HG03039 (cell line): ENCODE measurements around the gene HSPE1.
A peak's percentile ranks its signal among the peaks of the same experiment; 100 is the strongest.
"Not testable (repeated sequence)": the region's sequence is repeated elsewhere in the genome, so short reads cannot be mapped to it uniquely, and the experiment has no call there.

Source experiments
- ATAC-seq: cut with Tn5 transposase; IDR thresholded peaks from one replicate; pipeline ENCODE4 v1.9.1; 2021; ENCODE audit warnings: mild to moderate bottlenecking, moderate library complexity; ENCODE audit not compliant: unreplicated experiment

Gene HSPE1

GRCh38 chr2:197499594-197500502 lies at the start of gene HSPE1, which contains the start of gene HSPD1:
HSPE1 (plus strand) TSS chr2:197500379; CDS start chr2:197500437, 58 bp downstream.
HSPD1 (minus strand) TSS chr2:197499840; CDS start chr2:197498848, 992 bp downstream.
- peak; percentile 79 for ATAC-seq

GRCh38 chr2:197450465-197450864 lies 49.7 kb upstream of the HSPE1 start:
- ATAC-seq, result no peak

DNA sequence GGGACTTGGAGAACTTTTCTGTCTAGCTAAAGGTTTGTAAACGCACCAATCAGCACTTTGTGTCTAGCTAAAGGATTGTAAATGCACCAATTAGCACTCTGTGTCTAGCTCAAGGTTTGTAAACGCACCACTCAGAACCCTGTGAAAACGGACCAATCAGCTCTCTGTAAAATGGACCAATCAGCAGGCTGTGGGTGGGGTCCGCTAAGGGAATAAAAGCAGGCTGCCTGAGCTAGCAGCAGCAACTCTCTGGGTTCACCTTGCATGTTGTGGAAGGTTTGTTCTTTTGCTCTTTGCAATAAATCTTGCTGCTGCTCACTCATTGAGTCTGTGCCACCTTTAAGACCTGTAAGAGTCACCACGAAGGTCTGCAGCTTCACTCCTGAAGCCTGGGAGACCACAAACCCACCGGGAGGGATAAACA lies 49.2 kb upstream of the HSPE1 start:
- ATAC-seq, result not testable (repeated sequence)

DNA sequence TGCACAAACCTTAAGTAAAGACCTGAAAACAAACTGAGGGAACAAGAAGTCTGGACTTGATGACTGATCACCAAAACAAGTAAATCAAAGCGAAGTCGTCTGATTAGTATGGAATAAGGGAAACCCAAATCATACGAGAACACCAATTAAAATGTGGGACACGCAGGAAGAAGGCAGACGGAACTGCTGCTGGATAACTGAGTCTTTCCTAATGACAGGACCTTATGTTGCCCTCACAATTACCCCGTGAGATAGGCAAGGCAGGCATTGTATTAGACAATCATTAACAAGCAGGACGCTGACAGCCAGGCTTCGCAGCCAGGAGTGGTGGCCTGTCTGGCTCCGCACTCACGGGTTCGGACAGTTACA lies 47.4 kb upstream of the HSPE1 start:
- no peak for ATAC-seq

GRCh38 chr2:197453123-197453913 lies 46.9 kb upstream of the HSPE1 start, which contains the start of gene COQ10B:
COQ10B (plus strand) TSS chr2:197453552; CDS start chr2:197453561, 9 bp downstream.
- ATAC-seq, result peak; percentile 95

DNA sequence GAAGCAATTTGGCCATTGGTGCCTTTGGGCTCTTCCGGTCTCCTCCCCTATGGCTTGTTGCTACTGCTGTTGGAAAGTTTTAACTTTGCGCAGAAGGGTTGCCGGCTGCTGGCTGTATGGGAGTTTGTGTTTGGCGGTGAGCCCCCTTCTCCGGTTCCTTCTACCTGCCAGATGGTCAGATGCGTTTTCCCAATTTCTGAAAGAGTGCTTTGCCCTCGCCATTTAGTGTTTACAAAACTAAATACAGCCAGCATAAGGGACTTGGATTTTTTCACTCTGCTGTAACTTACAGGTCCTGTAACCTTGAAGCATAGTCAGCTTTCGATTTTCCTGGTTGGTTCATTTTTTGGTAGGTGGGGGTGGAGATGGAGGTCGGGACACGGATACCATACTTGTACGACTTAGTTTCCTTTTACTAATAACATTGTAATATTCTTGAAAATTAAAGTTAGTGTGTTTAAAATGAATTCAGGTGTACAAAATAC lies 46.2 kb upstream of the HSPE1 start:
- peak; percentile 16 for ATAC-seq

DNA sequence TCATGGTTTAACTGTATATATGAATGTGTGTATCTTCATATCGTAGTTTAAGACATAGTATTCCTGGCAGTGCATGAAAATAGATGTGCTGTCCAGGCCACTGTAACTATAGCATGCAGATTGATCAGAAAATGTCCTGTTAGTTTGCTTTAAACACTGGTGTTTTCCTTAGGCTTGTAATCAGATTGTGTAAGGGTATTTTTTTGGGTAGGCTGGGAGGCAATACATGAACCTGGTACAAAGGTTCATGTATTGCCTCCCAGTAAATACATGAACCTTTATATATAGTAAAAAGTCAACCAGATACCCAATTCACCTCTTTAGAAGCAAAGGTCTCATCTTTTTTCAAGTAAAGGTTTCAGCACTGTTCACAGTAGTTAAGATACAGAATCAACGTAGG lies 45.3 kb upstream of the HSPE1 start:
- ATAC-seq, result no peak

- no peak for ATAC-seq
These were observed 44.8 kb upstream of the HSPE1 start for GRCh38 chr2:197455428-197455827.

- ATAC-seq, result no peak
These were observed 39.5 kb upstream of the HSPE1 start for GRCh38 chr2:197460649-197461048.

GRCh38 chr2:197461057-197461456 lies 39.1 kb upstream of the HSPE1 start:
- ATAC-seq, result no peak

DNA sequence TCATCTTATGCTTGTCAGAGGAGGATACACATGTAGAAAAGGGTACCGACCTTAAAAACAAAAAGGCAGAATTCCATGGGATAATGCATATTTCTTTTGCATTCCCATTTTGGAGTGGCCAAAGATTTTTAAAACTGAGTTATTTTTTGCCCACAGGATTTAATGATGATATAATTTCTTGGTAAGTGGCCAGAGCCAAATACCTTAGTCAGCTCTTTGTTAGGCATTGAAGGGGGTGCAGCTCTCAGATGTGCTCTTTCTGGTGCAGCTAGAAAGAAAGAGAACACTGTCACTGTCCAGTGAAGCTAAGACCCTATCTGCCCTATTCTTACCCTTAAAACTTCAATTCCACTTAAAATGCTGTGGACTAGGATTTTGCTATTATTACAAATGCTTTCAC lies 36.0 kb upstream of the HSPE1 start:
- ATAC-seq, result no peak

- ATAC-seq, result no peak
These were observed 28.0 kb upstream of the HSPE1 start for GRCh38 chr2:197472166-197472565.

- ATAC-seq, result no peak
These were observed 22.4 kb upstream of the HSPE1 start for GRCh38 chr2:197477797-197478196.

GRCh38 chr2:197480165-197481036 lies 19.8 kb upstream of the HSPE1 start:
- no peak for ATAC-seq

DNA sequence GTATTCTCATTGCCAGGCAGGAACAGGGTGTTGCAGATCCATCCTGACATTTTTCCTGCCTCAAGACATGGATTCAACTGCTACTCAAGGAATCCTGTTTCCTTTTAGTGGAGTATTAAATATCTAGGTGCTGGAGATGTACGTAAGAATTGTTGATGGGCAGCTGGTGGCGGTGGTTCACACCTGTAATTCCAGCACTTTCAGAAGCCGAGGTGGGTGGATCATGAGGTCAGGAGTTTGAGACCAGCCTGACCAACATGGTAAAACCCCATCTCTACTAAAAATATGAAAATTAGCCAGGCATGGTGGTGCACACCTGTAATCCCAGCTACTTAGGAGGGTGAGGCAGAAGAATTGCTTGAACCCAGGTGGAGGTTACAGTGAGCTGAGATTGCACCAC lies 15.9 kb upstream of the HSPE1 start:
- ATAC-seq, result not testable (repeated sequence)

DNA sequence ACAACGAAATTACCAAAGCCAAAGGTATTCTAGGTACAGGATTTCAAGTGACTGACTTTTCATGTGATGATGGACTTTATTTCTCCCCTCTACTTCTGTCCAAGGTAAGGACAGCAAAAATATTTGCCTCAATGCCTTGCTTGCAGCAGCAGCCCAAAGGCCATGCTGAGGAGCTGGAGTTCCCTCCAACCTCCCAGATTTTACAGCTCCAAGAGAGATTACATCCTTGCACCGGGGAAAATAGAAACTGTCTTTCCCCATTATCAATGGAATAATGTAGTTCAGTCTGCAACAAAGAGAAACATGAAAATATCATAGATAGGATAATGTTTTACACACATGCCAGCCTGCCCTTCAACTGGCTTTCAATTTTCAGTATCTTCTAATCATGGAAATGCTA lies 14.0 kb upstream of the HSPE1 start:
- ATAC-seq, result no peak

DNA sequence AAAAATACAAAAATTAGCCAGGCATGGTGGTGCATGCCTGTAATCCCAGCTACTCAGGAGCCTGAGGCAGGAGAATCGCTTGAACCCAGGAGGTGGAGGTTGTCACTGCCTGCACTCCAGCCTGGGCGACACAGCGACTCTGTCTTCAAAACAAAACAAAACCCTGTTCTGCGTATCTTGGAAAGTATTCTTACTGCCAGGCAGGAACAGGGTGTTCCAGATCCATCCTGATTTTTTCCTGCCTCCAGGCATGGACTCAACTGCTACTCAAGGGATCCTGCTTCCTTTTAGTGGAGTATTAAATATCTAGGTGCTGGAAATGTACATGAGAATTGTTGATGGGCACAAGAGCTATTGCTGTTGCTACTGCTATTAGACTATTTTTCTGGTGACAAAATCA lies 12.8 kb upstream of the HSPE1 start:
- ATAC-seq, result no peak

- no peak for ATAC-seq
These were observed 4.6 kb upstream of the HSPE1 start for GRCh38 chr2:197495433-197496134.

DNA sequence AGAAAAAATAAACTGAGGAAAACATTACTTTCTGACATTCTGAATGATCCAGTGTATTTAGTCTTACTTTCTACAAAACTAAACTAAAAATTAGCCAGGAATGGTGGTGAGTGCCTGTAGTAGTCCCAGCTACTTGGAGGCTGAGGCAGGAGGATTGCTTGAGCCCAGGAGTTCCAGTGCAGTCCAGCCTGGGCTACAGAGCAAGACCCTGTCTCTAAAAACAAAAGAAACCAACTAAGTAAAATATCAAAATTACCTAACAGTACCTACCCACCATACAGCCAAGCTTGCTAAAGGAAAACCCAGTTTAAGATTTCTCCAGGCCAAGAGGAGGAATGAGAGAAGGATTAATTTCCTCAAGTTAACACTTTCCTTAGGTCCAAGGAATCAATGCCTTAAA lies 3.5 kb upstream of the HSPE1 start:
- no peak for ATAC-seq

- no peak for ATAC-seq
These were observed 2.9 kb upstream of the HSPE1 start for GRCh38 chr2:197497326-197497725.
